GM23338 (cell line): ENCODE measurements around the gene ZNF254. TPM values are rescaled to one million over a fixed set of nuclear protein-coding genes. Genes with fewer than 3 reads are reported as not detected.

Experiments
- ATAC-seq: fragments of 200-7000 bp; cut with Tn5 transposase; 3 replicates; pipeline ENCODE4 v1.9.1; 2020
- DNase-seq: peaks from one replicate; pipeline ENCODE4 v3.0.0-alpha.2; 2015; ENCODE audit warnings: low spot score
- H2AFZ ChIP-seq: fragments of 200-600 bp; sonication (generic); 2 replicates; pipeline ENCODE4 v1.8.0; 2016; ENCODE audit warnings: antibody characterized with exemption, mild to moderate bottlenecking, moderate library complexity
- H3F3A ChIP-seq: fragments of 200-600 bp; sonication (generic); replicated peaks from 2 replicates; pipeline ENCODE4 v1.8.0; 2017; ENCODE audit warnings: antibody characterized with exemption, mixed run types, low read depth
- H3K27ac ChIP-seq: fragments of 200-600 bp; sonication (generic); 2 replicates; pipeline ENCODE4 v1.6.1; 2016; ENCODE audit warnings: low read depth
- H3K27me3 ChIP-seq: fragments of 200-600 bp; sonication (generic); 2 replicates; pipeline ENCODE4 v1.8.0; 2016; ENCODE audit warnings: mild to moderate bottlenecking, mixed run types, moderate library complexity; ENCODE audit not compliant: insufficient read depth
- H3K36me3 ChIP-seq: fragments of 200-600 bp; sonication (generic); 2 replicates; pipeline ENCODE4 v1.8.0; 2016; ENCODE audit warnings: mild to moderate bottlenecking; ENCODE audit not compliant: insufficient read depth
- H3K4me1 ChIP-seq: fragments of 200-600 bp; sonication (generic); 2 replicates; pipeline ENCODE4 v1.8.0; 2016; ENCODE audit warnings: mild to moderate bottlenecking, moderate library complexity; ENCODE audit not compliant: insufficient read depth
- H3K4me2 ChIP-seq: fragments of 200-600 bp; sonication (generic); 2 replicates; pipeline ENCODE4 v1.7.1; 2017; ENCODE audit warnings: mixed run types
- H3K4me3 ChIP-seq: fragments of 200-600 bp; sonication (generic); 2 replicates; pipeline ENCODE4 v1.6.1; 2016; ENCODE audit warnings: mixed run types
- H3K79me2 ChIP-seq: fragments of 200-600 bp; sonication (generic); replicated peaks from 2 replicates; pipeline ENCODE4 v1.8.0; 2017; ENCODE audit warnings: mild to moderate bottlenecking; ENCODE audit not compliant: insufficient read depth
- H3K9me2 ChIP-seq: fragments of 200-600 bp; sonication (generic); 2 replicates; pipeline ENCODE4 v1.8.0; 2017; ENCODE audit not compliant: insufficient read depth
- H4K20me1 ChIP-seq: fragments of 200-600 bp; sonication (generic); replicated peaks from 2 replicates; pipeline ENCODE4 v1.8.0; 2017; ENCODE audit warnings: mild to moderate bottlenecking; ENCODE audit not compliant: insufficient read depth
- H3K27ac Mint-ChIP-seq: 2 replicates; pipeline ENCODE4 v1.8.0; 2020; ENCODE audit warnings: inconsistent platforms, mild to moderate bottlenecking, moderate library complexity, mixed read lengths
- H3K27me3 Mint-ChIP-seq: 3 replicates; pipeline ENCODE4 v1.8.0; 2022; ENCODE audit warnings: low read depth, mild to moderate bottlenecking, moderate library complexity, mixed read lengths, inconsistent platforms; ENCODE audit not compliant: insufficient read depth, poor library complexity
- H3K36me3 Mint-ChIP-seq: 3 replicates; pipeline ENCODE4 v1.8.0; 2021; ENCODE audit warnings: low read depth, mild to moderate bottlenecking, inconsistent platforms, moderate library complexity, mixed read lengths
- H3K4me1 Mint-ChIP-seq: 3 replicates; pipeline ENCODE4 v1.8.0; 2020; ENCODE audit warnings: mild to moderate bottlenecking, inconsistent platforms, mixed read lengths
- H3K4me3 Mint-ChIP-seq: 3 replicates; pipeline ENCODE4 v1.8.0; 2021; ENCODE audit warnings: moderate library complexity, mild to moderate bottlenecking, inconsistent platforms, mixed read lengths
- H3K9me3 Mint-ChIP-seq: 3 replicates; pipeline ENCODE4 v1.8.0; 2020; ENCODE audit warnings: moderate library complexity, mild to moderate bottlenecking, inconsistent platforms, mixed read lengths
- CREB1 ChIP-seq: fragments of 250-450 bp; sonication (Bioruptor Pico); IDR thresholded peaks from 2 replicates; pipeline ENCODE4 v1.5.0; 2020; ENCODE audit warnings: low read depth, mild to moderate bottlenecking, moderate library complexity
- CTCF ChIP-seq, 2 experiments: fragments of 200-600 bp in 1 of 2; sonication (generic) in 1 of 2; conservative IDR thresholded peaks; 2 replicates each; pipeline versions ENCODE4 v1.5.1 to v1.6.1; 2016 to 2017; ENCODE audit warnings: antibody characterized with exemption in 2 of 2, low read depth in 2 of 2, mild to moderate bottlenecking in 2 of 2, moderate library complexity in 1 of 2
- ETS1 ChIP-seq: IDR thresholded peaks from 2 replicates; pipeline ENCODE4 v1.6.1; 2016; ENCODE audit warnings: antibody characterized with exemption
- EZH2 ChIP-seq: fragments of 200-600 bp; sonication (generic); IDR thresholded peaks from one replicate; pipeline ENCODE4 v1.8.0; 2017; ENCODE audit warnings: antibody characterized with exemption, mild to moderate bottlenecking, low read depth; ENCODE audit not compliant: unreplicated experiment
- EZH2phosphoT487 ChIP-seq: fragments of 200-600 bp; sonication (generic); IDR thresholded peaks from one replicate; pipeline ENCODE4 v1.8.1; 2018; ENCODE audit warnings: antibody characterized with exemption; ENCODE audit not compliant: unreplicated experiment
- JUNB ChIP-seq: IDR thresholded peaks from one replicate; pipeline ENCODE4 v1.6.1; 2016; ENCODE audit warnings: antibody characterized with exemption; ENCODE audit not compliant: unreplicated experiment
- NANOG ChIP-seq: IDR thresholded peaks from 2 replicates; pipeline ENCODE4 v1.6.1; 2016; ENCODE audit warnings: antibody characterized with exemption, borderline replicate concordance
- POLR2AphosphoS5 ChIP-seq: IDR thresholded peaks from 2 replicates; pipeline ENCODE4 v1.6.1; 2016; ENCODE audit warnings: antibody characterized with exemption, low read depth
- REST ChIP-seq: IDR thresholded peaks from one replicate; pipeline ENCODE4 v1.6.1; 2018; ENCODE audit warnings: antibody characterized with exemption; ENCODE audit not compliant: unreplicated experiment
- STAT1 ChIP-seq: IDR thresholded peaks from one replicate; pipeline ENCODE4 v1.6.1; 2016; ENCODE audit warnings: antibody characterized with exemption; ENCODE audit not compliant: unreplicated experiment
- ZNF114 ChIP-seq: fragments of 250-450 bp; sonication (Bioruptor Pico); IDR thresholded peaks from 2 replicates; pipeline ENCODE4 v1.5.0; 2020; ENCODE audit warnings: mild to moderate bottlenecking, moderate library complexity
- ZNF331 ChIP-seq: fragments of 250-450 bp; sonication (Bioruptor Pico); IDR thresholded peaks from 2 replicates; pipeline ENCODE4 v1.5.0; 2020; ENCODE audit warnings: low read depth, mild to moderate bottlenecking, moderate library complexity
- ZNF462 ChIP-seq: fragments of 250-450 bp; sonication (Bioruptor Pico); IDR thresholded peaks from 2 replicates; pipeline ENCODE4 v1.5.0; 2020; ENCODE audit warnings: mild to moderate bottlenecking, moderate library complexity
- polyA plus RNA-seq: library from polyadenylated mRNA; unstranded; fragments of >200 nt; fragmentation: Nextera tagmentation; extraction: Ambion mirVana; gene quantifications from 2 replicates; pipeline ENCODE4 v1.2.1, GENCODE V29; 2016
- total RNA-seq: library from RNA; depleted of rRNA; stranded (reverse); fragments of >200 nt; shearing (Covaris generic); gene quantifications from 2 replicates; pipeline ENCODE4 v1.2.3, GENCODE V29; 2014

Gene ZNF254
- total and polyA plus RNA-seq, 2 experiments from 2014 or later = 13.1 to 45.6 TPM

- no peaks in the 10 kb centered on the region for H3K9me2 ChIP-seq
- Mint-ChIP-seq H3K4me1 (no peaks in the 10 kb centered on the region), H3K27me3 (peaks cover 1% of the 10 kb centered on the region), H3K9me3 (no peaks in the 10 kb centered on the region), H3K36me3 (peaks cover 90% of the 10 kb centered on the region), H3K27ac (no peak overlapping the region; the same call in 1 of the 2 replicates), H3K4me3 (no peak overlapping the region)
- TF ChIP-seq JUNB (no peak), EZH2phosphoT487 (no peak), ETS1 (no peak), ZNF331 (CRISPR knock-in tag) (no peak), POLR2AphosphoS5 (no peak), EZH2 (no peak), CTCF (conservative IDR thresholded peaks at IDR 0.05; ENCODE audit: low read depth in 2 of 2) (no peak), ZNF462 (CRISPR knock-in tag) (no peak), NANOG (no peak), CREB1 (no peak), STAT1 (no peak), ZNF114 (CRISPR knock-in tag) (no peak), REST (no peak)
- no peaks in the 10 kb centered on the region for H3F3A ChIP-seq
- peaks cover 36% of the 10 kb centered on the region for H3K36me3 ChIP-seq
- H3K79me2 ChIP-seq = peaks cover under 1% of the 10 kb centered on the region; the same call in 1 of the 2 replicates
- H3K4me3 ChIP-seq = no peak overlapping the region
- no peak overlapping the region for H3K4me2 ChIP-seq
- DNase-seq = no peak
- H3K27me3 ChIP-seq = no peaks in the 10 kb centered on the region
- H4K20me1 ChIP-seq = peaks cover 25% of the 10 kb centered on the region; the same call in 1 of the 2 replicates
- no peak overlapping the region for H3K27ac ChIP-seq
- no peak for ATAC-seq
- H3K4me1 ChIP-seq = no peaks in the 10 kb centered on the region
- no peak overlapping the region for H2AFZ ChIP-seq
Observed at GRCh38 chr19:24055548-24055947, 31.4 kb upstream of the ZNF254 start.
